ENCODE data around the gene PTPN21.

The PTPN21 gene

GRCh38 chr14:88597601-88598000 is 42.8 kb upstream of the PTPN21 start:
- H3K9me3 ChIP-seq = no peaks in the 10 kb centered on the region
- TF ChIP-seq CTCF (IDR thresholded peaks at IDR 0.05; ENCODE audit: low read depth, low read length) = no peak
- H3K4me3 ChIP-seq (ENCODE audit: low read depth, low read length) = no peak overlapping the region

GRCh38 chr14:88597038-88597437 is 42.2 kb upstream of the PTPN21 start:
- Histone ChIP-seq H3K4me3 (ENCODE audit: low read depth, low read length) (no peak overlapping the region), H3K4me1 (no peaks in the 10 kb centered on the region), H3K9me3 (no peaks in the 10 kb centered on the region), H3K27me3 (no peaks in the 10 kb centered on the region), H3K36me3 (peaks cover 77% of the 10 kb centered on the region)
- TF ChIP-seq CTCF (IDR thresholded peaks at IDR 0.05; ENCODE audit: low read depth, low read length) = no peak
- DNase-seq = no peak

More at GRCh38 chr14:88597601-88598000, 42.8 kb upstream of the PTPN21 start:
- Histone ChIP-seq H3K36me3 (peaks cover 82% of the 10 kb centered on the region), H3K4me1 (no peaks in the 10 kb centered on the region), H3K27me3 (no peaks in the 10 kb centered on the region)
- no peak for DNase-seq

GRCh38 chr14:88592031-88592430 is 37.2 kb upstream of the PTPN21 start:
- no peak for DNase-seq
- H3K36me3 ChIP-seq = peaks cover 60% of the 10 kb centered on the region
- H3K4me1 ChIP-seq = no peaks in the 10 kb centered on the region; the same call in 1 of the 2 replicates
- no peaks in the 10 kb centered on the region for H3K27me3 ChIP-seq
- no peaks in the 10 kb centered on the region for H3K9me3 ChIP-seq
- TF ChIP-seq CTCF (IDR thresholded peaks at IDR 0.05; ENCODE audit: low read depth, low read length) = no peak
- no peak overlapping the region for H3K4me3 ChIP-seq (ENCODE audit: low read depth, low read length)

GRCh38 chr14:88590173-88590572 is 35.4 kb upstream of the PTPN21 start:
- no peaks in the 10 kb centered on the region; the same call in 1 of the 2 replicates for H3K4me1 ChIP-seq
- H3K9me3 ChIP-seq = no peaks in the 10 kb centered on the region
- H3K27me3 ChIP-seq = no peaks in the 10 kb centered on the region
- no peak for DNase-seq
- H3K36me3 ChIP-seq = peaks cover 57% of the 10 kb centered on the region
- no peak overlapping the region for H3K4me3 ChIP-seq (ENCODE audit: low read depth, low read length)
- no peak for TF ChIP-seq CTCF (IDR thresholded peaks at IDR 0.05; ENCODE audit: low read depth, low read length)

GRCh38 chr14:88588081-88588480 is 33.3 kb upstream of the PTPN21 start:
- Histone ChIP-seq H3K4me1 (no peaks in the 10 kb centered on the region; the same call in 1 of the 2 replicates), H3K9me3 (no peaks in the 10 kb centered on the region), H3K36me3 (peaks cover 59% of the 10 kb centered on the region), H3K4me3 (ENCODE audit: low read depth, low read length) (no peak overlapping the region), H3K27me3 (no peaks in the 10 kb centered on the region)
- DNase-seq = no peak
- no peak for TF ChIP-seq CTCF (IDR thresholded peaks at IDR 0.05; ENCODE audit: low read depth, low read length)

- Histone ChIP-seq H3K9me3 (no peaks in the 10 kb centered on the region), H3K4me1 (no peaks in the 10 kb centered on the region), H3K27me3 (no peaks in the 10 kb centered on the region), H3K4me3 (ENCODE audit: low read depth, low read length) (no peak overlapping the region), H3K36me3 (peaks cover 60% of the 10 kb centered on the region)
- no peak for TF ChIP-seq CTCF (IDR thresholded peaks at IDR 0.05; ENCODE audit: low read depth, low read length)
- DNase-seq = no peak
Measured at GRCh38 chr14:88584451-88584850, 29.6 kb upstream of the PTPN21 start.

Data from BE2C (cell line).